ENCODE results near the gene P3H3.

P3H3 gene

GRCh38 chr12:6850796-6851152 is 22.6 kb downstream of the P3H3 start:
- TF ChIP-seq, protein P1, sequence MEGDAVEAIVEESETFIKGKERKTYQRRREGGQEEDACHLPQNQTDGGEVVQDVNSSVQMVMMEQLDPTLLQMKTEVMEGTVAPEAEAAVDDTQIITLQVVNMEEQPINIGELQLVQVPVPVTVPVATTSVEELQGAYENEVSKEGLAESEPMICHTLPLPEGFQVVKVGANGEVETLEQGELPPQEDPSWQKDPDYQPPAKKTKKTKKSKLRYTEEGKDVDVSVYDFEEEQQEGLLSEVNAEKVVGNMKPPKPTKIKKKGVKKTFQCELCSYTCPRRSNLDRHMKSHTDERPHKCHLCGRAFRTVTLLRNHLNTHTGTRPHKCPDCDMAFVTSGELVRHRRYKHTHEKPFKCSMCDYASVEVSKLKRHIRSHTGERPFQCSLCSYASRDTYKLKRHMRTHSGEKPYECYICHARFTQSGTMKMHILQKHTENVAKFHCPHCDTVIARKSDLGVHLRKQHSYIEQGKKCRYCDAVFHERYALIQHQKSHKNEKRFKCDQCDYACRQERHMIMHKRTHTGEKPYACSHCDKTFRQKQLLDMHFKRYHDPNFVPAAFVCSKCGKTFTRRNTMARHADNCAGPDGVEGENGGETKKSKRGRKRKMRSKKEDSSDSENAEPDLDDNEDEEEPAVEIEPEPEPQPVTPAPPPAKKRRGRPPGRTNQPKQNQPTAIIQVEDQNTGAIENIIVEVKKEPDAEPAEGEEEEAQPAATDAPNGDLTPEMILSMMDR (IDR thresholded peaks at IDR 0.05): no peak

- TF ChIP-seq, protein P1 (IDR thresholded peaks at IDR 0.05): no peak
These were observed 23.1 kb downstream of the P3H3 start, which contains the start of gene CDCA3 for GRCh38 chr12:6851153-6851920. Gene CDCA3 (minus strand): TSS chr12:6851286. CDS start chr12:6850952, 334 bp downstream.

DNA sequence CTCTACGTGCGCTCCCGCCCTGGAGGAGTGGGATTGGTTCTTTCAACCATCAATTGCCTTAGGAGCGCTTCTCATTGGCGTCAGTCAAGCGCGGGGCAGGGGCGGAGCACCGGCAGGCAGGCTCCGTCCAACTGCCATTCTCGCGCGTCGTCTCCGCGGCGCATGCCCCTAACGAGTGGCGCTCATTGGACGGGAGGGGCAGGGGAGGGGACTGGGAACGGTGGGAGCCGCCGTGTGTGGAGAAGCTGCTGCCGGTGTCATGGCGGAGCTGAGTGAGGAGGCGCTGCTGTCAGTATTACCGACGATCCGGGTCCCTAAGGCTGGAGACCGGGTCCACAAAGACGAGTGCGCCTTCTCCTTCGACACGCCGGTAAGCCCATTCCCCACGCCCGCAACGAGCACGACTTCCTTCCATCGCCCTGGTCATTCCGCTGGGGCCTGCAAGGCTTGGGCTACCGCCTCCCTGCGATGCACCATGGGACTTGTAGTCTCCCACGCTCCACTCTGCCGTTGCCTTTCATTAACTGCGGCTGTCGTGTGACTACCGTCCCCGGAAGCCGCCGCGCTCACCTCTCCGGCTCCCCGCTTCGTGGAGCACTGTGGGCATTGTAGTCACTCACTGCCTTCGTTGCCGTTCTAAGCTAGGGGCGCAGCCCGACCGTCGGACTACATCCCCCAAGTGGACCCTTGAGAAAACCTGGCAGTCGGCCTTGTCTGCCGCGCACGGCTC is 23.9 kb downstream of the P3H3 start, which contains the start of gene USP5:
TSS of gene USP5 (plus strand) at position 230 of the 730 bp plus-strand sequence. CDS start at position 260, 30 bp downstream.
- TF ChIP-seq, protein P1 (IDR thresholded peaks at IDR 0.05): no peak

DNA sequence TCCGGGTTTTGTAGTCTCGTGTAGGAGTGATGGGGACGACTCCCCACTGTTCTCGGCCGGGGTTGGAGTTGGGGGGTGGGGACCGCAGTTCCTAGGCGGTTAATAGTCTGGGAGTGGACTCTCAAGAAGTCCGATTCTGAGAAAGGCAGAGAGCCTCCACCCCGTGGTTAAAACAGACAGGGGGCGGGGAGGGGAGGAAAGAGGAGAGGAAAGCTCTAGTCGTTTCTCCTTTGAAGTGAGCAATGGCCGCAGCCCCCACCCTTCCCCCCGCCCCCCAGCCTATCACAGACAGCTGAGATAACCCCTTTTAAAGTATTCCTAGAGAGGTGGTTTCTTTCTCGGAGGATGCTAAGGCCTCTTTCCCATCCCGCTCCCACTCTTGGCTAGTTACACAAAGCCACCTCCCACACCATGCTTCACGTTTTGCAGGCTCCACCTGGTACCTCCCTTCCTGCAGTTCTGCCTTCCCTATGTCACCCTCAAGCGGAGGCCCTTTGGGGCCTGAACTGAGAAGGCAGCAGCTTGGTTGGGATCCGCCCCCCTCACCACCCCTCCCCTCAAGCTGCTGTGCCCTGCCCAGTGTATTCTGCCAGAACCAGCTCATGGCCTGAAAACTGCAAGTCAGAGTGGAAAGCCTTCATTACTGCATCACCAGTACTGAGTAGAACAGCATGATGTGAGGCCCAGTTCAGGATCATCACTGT is 24.6 kb downstream of the P3H3 start:
- TF ChIP-seq, protein P1 (IDR thresholded peaks at IDR 0.05): no peak

DNA sequence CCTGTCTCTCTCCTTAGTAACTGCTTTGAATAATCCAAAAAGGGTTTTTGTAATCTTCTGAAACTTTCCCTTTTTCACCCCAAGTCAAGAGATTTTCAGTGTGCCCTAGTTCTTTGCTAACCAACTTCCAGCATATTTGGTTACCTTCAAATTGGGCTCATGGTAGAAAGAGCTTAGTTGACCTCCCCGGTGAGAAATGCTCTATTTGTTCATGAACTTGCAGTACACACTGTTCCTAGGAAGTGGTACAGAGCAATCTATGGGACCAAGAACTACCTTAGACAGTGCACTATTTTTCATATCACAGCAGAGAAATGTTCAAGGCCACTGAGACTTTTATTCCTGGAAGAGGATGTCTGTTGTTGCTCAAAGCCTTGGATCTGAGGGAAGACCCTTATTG is 25.4 kb downstream of the P3H3 start:
- TF ChIP-seq, protein P1 (IDR thresholded peaks at IDR 0.05): no peak

GRCh38 chr12:6854036-6854435 is 25.8 kb downstream of the P3H3 start:
- TF ChIP-seq, protein P1 (IDR thresholded peaks at IDR 0.05): no peak

- TF ChIP-seq, protein P1 (IDR thresholded peaks at IDR 0.05): no peak
These were observed 27.1 kb downstream of the P3H3 start for GRCh38 chr12:6855322-6855721.
